H9 (cell line): ENCODE data around the gene PAX6. TPM values are rescaled to one million over a fixed set of nuclear protein-coding genes. Genes with fewer than 3 reads are reported as not detected.

Experiments used
- DNase-seq: peaks from one replicate; pipeline ENCODE4 v3.0.0-alpha.2; 2017
- H2AFZ ChIP-seq: one replicate; pipeline ENCODE4 v1.6.1; 2013; ENCODE audit warnings: mild to moderate bottlenecking, low read length, control low read depth, moderate library complexity
- H2AK5ac ChIP-seq: 2 replicates; pipeline ENCODE4 v1.6.1; 2013; ENCODE audit warnings: low read length, control low read depth, mixed read lengths; ENCODE audit not compliant: insufficient read length
- H2BK120ac ChIP-seq: one replicate; pipeline ENCODE4 v1.6.1; 2013; ENCODE audit warnings: low read depth, mild to moderate bottlenecking, low read length, control low read depth, inconsistent platforms; ENCODE audit not compliant: poor library complexity, severe bottlenecking
- H2BK12ac ChIP-seq: 2 replicates; pipeline ENCODE4 v1.6.1; 2013; ENCODE audit warnings: low read length, control low read depth, mixed read lengths, low read depth; ENCODE audit not compliant: insufficient read length
- H2BK15ac ChIP-seq: 2 replicates; pipeline ENCODE4 v1.6.1; 2013; ENCODE audit warnings: low read depth, low read length, control low read depth
- H2BK20ac ChIP-seq: one replicate; pipeline ENCODE4 v1.6.1; 2013; ENCODE audit warnings: low read depth, mild to moderate bottlenecking, low read length, control low read depth, inconsistent platforms; ENCODE audit not compliant: poor library complexity, severe bottlenecking
- H2BK5ac ChIP-seq: 2 replicates; pipeline ENCODE4 v1.6.1; 2013; ENCODE audit warnings: low read length, control low read depth, mixed read lengths; ENCODE audit not compliant: insufficient read length
- H3K14ac ChIP-seq: 2 replicates; pipeline ENCODE4 v1.6.1; 2013; ENCODE audit warnings: low read length, control low read depth; ENCODE audit not compliant: insufficient read depth
- H3K18ac ChIP-seq: 2 replicates; pipeline ENCODE4 v1.6.1; 2013; ENCODE audit warnings: low read depth, mild to moderate bottlenecking, mixed read lengths, low read length, control low read depth; ENCODE audit not compliant: insufficient read length
- H3K23ac ChIP-seq: 2 replicates; pipeline ENCODE4 v1.6.1; 2013; ENCODE audit warnings: low read length, control low read depth, mixed read lengths, low read depth; ENCODE audit not compliant: insufficient read length
- H3K23me2 ChIP-seq: 2 replicates; pipeline ENCODE4 v1.6.1; 2013; ENCODE audit warnings: low read depth, mild to moderate bottlenecking, mixed read lengths, low read length, control low read depth; ENCODE audit not compliant: insufficient read length, poor library complexity, severe bottlenecking
- H3K27ac ChIP-seq: 2 replicates; pipeline ENCODE4 v1.5.1; 2013; ENCODE audit warnings: low read length, control low read depth, mixed read lengths, low read depth; ENCODE audit not compliant: insufficient read length
- H3K27me3 ChIP-seq: 2 replicates; pipeline ENCODE4 v1.6.1; 2013; ENCODE audit warnings: low read length, control low read depth, inconsistent platforms; ENCODE audit not compliant: insufficient read depth
- H3K4ac ChIP-seq: 2 replicates; pipeline ENCODE4 v1.6.1; 2013; ENCODE audit warnings: low read depth, mild to moderate bottlenecking, control low read depth, inconsistent platforms, low read length, moderate library complexity
- H3K4me1 ChIP-seq: 2 replicates; pipeline ENCODE4 v1.6.1; 2013; ENCODE audit warnings: low read length, control low read depth, inconsistent platforms; ENCODE audit not compliant: insufficient read depth
- H3K4me2 ChIP-seq: 2 replicates; pipeline ENCODE4 v1.6.1; 2013; ENCODE audit warnings: low read length, control low read depth, mixed read lengths; ENCODE audit not compliant: insufficient read length, insufficient read depth
- H3K56ac ChIP-seq: 2 replicates; pipeline ENCODE4 v1.6.1; 2013; ENCODE audit warnings: low read depth, mild to moderate bottlenecking, mixed read lengths, low read length, control low read depth; ENCODE audit not compliant: insufficient read length
- H3K79me1 ChIP-seq: 2 replicates; pipeline ENCODE4 v1.6.1; 2013; ENCODE audit warnings: low read depth, mild to moderate bottlenecking, moderate library complexity, low read length, control low read depth, inconsistent platforms; ENCODE audit not compliant: insufficient read depth, poor library complexity, severe bottlenecking
- H3K79me2 ChIP-seq: 2 replicates; pipeline ENCODE4 v1.6.1; 2013; ENCODE audit warnings: low read length, control low read depth, inconsistent platforms; ENCODE audit not compliant: insufficient read depth
- H3K9ac ChIP-seq: 2 replicates; pipeline ENCODE4 v1.6.1; 2013; ENCODE audit warnings: low read length, control low read depth, mixed read lengths; ENCODE audit not compliant: insufficient read length; ENCODE audit errors: extremely low read depth
- H3K9me3 ChIP-seq: one replicate; pipeline ENCODE4 v1.6.1; 2013; ENCODE audit warnings: low read depth, low read length, inconsistent platforms; ENCODE audit not compliant: control insufficient read depth
- H3T11ph ChIP-seq: one replicate; pipeline ENCODE4 v1.6.1; 2013; ENCODE audit warnings: mild to moderate bottlenecking, low read length, control low read depth, inconsistent platforms
- H4K20me1 ChIP-seq: one replicate; pipeline ENCODE4 v1.6.1; 2013; ENCODE audit not compliant: control insufficient read depth, insufficient read length, insufficient read depth
- H4K5ac ChIP-seq: 2 replicates; pipeline ENCODE4 v1.6.1; 2013; ENCODE audit warnings: low read depth, mild to moderate bottlenecking, mixed read lengths, low read length, control low read depth; ENCODE audit not compliant: insufficient read length
- H4K8ac ChIP-seq: replicated peaks from 2 replicates; pipeline ENCODE4 v1.6.1; 2013; ENCODE audit warnings: low read length, control low read depth, mixed read lengths, low read depth; ENCODE audit not compliant: insufficient read length
- H4K91ac ChIP-seq: 2 replicates; pipeline ENCODE4 v1.6.1; 2013; ENCODE audit warnings: low read depth, mild to moderate bottlenecking, moderate library complexity, mixed read lengths, low read length, control low read depth; ENCODE audit not compliant: insufficient read length
- H3K27ac Mint-ChIP-seq, 3 experiments: 2 replicates in 2 of 3; 3 replicates in 1 of 3; pipeline ENCODE4 v1.8.0; 2020 to 2021; ENCODE audit warnings: mixed read lengths in 3 of 3, mild to moderate bottlenecking in 1 of 3, moderate library complexity in 1 of 3
- H3K27me3 Mint-ChIP-seq: 2 replicates; pipeline ENCODE4 v1.8.0; 2021; ENCODE audit warnings: low read depth, mild to moderate bottlenecking, moderate library complexity, mixed read lengths
- H3K36me3 Mint-ChIP-seq, 3 experiments: 2 replicates in 2 of 3; 3 replicates in 1 of 3; pipeline ENCODE4 v1.8.0; 2020 to 2021; ENCODE audit warnings: low read depth in 3 of 3, mixed read lengths in 3 of 3; ENCODE audit not compliant: insufficient read depth in 1 of 3
- H3K4me1 Mint-ChIP-seq, 2 experiments: 2 replicates each; pipeline ENCODE4 v1.8.0; 2020; ENCODE audit warnings: mixed read lengths in 2 of 2
- H3K4me3 Mint-ChIP-seq, 2 experiments: 2 replicates in 1 of 2; 3 replicates in 1 of 2; pipeline ENCODE4 v1.8.0; 2020 to 2021; ENCODE audit warnings: mild to moderate bottlenecking in 2 of 2, mixed read lengths in 2 of 2, moderate library complexity in 1 of 2
- H3K9me3 Mint-ChIP-seq, 2 experiments: 2 replicates in 1 of 2; 3 replicates in 1 of 2; pipeline ENCODE4 v1.8.0; 2020; ENCODE audit warnings: mild to moderate bottlenecking in 2 of 2, mixed read lengths in 2 of 2, moderate library complexity in 1 of 2
- WGBS: extraction: QIAGEN DNeasy Blood & Tissue Kit; methylation state at CpG from one replicate; pipeline ENCODE4 v1.1.7; 2013; ENCODE audit warnings: missing lambda C conversion rate, low lambda C conversion rate, mixed read lengths; ENCODE audit not compliant: insufficient read length; ENCODE audit errors: extremely low coverage; 5-methylcytosine and 5-hydroxymethylcytosine counted together
- total RNA-seq: library from RNA; stranded (reverse); gene quantifications from 2 replicates; pipeline ENCODE4 v1.2.1, GENCODE V29; 2021
- TF ChIP-seq, protein P1 (sequence below): fragments of 200-600 bp; sonication (generic); conservative IDR thresholded peaks from 3 replicates; pipeline ENCODE4 v1.8.0; 2021; ENCODE audit warnings: antibody characterized with exemption, mild to moderate bottlenecking

The PAX6 gene
- total RNA-seq, 1 experiment from 2014 or later: not detected

DNA sequence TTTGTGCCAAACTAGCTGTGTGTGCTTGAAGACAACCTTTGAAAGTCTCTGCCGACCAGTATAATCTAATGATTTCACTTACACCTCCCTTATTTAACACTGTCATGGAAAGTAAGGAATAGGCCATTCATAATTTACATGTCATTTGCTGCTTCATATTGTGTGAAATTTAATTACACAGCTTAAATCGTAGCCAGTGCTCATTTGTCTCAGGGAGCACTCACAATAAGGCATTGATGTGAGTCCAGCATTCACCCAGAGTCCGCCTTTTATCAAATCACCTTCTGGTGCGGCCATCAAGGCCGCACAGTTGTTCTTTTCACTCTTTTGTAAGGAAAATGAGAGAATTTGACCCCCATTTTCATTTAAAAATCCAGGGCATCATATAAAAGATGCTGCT lies 46.9 kb downstream of the PAX6 start:
- H4K91ac ChIP-seq: no peak overlapping the region
- Mint-ChIP-seq H3K4me3 (no peak overlapping the region), H3K4me1 (peaks cover 15 to 31% of the 10 kb centered on the region in 2 experiments), H3K27me3 (no peaks in the 10 kb centered on the region), H3K36me3 (no peaks in the 10 kb centered on the region), H3K9me3 (no peaks in the 10 kb centered on the region), H3K27ac (no peak overlapping the region)
- no peaks in the 10 kb centered on the region for H4K20me1 ChIP-seq
- H3K79me1 ChIP-seq: no peaks in the 10 kb centered on the region
- TF ChIP-seq, protein P1, sequence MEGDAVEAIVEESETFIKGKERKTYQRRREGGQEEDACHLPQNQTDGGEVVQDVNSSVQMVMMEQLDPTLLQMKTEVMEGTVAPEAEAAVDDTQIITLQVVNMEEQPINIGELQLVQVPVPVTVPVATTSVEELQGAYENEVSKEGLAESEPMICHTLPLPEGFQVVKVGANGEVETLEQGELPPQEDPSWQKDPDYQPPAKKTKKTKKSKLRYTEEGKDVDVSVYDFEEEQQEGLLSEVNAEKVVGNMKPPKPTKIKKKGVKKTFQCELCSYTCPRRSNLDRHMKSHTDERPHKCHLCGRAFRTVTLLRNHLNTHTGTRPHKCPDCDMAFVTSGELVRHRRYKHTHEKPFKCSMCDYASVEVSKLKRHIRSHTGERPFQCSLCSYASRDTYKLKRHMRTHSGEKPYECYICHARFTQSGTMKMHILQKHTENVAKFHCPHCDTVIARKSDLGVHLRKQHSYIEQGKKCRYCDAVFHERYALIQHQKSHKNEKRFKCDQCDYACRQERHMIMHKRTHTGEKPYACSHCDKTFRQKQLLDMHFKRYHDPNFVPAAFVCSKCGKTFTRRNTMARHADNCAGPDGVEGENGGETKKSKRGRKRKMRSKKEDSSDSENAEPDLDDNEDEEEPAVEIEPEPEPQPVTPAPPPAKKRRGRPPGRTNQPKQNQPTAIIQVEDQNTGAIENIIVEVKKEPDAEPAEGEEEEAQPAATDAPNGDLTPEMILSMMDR: no peak
- DNase-seq: no peak
- no peak overlapping the region for H3K4ac ChIP-seq
- H4K5ac ChIP-seq: no peak overlapping the region
- no peaks in the 10 kb centered on the region for H3K23me2 ChIP-seq
- H3K14ac ChIP-seq: no peak overlapping the region
- H3K23ac ChIP-seq: no peak overlapping the region
- no peak overlapping the region for H2AFZ ChIP-seq
- no peaks in the 10 kb centered on the region for H3K27me3 ChIP-seq
- H3K9ac ChIP-seq: no peak overlapping the region
- no peak overlapping the region for H2BK15ac ChIP-seq
- H3K4me1 ChIP-seq: no peaks in the 10 kb centered on the region; the same call in 1 of the 2 replicates
- H3K9me3 ChIP-seq: no peaks in the 10 kb centered on the region
- no peak overlapping the region for H2BK120ac ChIP-seq
- H2BK5ac ChIP-seq: no peak overlapping the region
- no CpG with 5 or more reads among the region's 5 CpGs for WGBS
- no peak overlapping the region for H3K4me2 ChIP-seq
- no peak overlapping the region for H3T11ph ChIP-seq
- H2BK12ac ChIP-seq: no peak overlapping the region
- H3K27ac ChIP-seq: no peak overlapping the region
- no peak overlapping the region for H2AK5ac ChIP-seq
- no peak overlapping the region for H4K8ac ChIP-seq
- H3K56ac ChIP-seq: no peak overlapping the region
- no peaks in the 10 kb centered on the region for H3K79me2 ChIP-seq
- no peak overlapping the region for H2BK20ac ChIP-seq
- no peak overlapping the region for H3K18ac ChIP-seq
